NCI-H1105 (cell line): ENCODE results near the gene MANF.

Experiments used
- DNase-seq: peaks from one replicate; lab custom pipeline; 2025; lab: John Stamatoyannopoulos, UW

Gene MANF

DNA sequence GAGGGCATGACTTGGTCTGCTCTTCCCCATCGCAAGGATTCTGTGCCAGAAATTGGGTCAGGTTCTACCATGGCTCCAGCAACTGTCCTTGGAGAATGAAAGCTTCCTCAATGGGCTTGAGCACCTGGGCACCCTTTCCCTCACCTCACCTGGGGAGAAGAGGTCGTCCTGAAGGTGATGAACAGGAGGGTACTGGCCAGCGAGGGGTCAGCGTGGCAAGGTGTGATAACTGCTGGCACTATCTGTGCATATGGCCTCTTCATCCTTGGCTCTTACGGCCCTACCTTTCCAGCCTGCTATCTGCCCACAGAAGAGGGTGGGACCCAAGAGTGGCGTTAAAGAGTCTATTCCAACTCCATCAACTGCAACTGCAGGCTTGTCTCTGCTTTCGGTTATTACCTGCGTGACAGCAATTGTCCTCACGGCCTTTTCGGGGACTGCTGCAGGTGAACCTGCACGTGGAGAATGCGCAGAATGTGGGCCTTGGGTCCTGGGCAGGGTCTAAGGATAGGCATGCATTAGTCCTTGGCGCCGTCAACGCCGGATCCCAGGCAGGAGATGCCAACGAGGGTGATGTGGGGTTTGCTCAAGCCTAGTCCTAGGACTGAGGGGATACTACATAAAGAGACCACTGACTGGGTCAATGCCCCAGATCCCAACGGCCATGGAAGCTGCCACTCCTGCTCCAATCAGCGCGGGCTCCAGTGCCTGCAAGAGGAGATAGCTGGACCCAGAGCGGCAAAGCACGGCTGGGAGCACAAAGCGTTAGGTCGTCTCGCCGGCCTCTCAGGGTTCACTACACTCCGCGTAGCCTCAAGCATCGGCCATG is 5.4 kb downstream of the MANF start:
- no peak for DNase-seq

DNA sequence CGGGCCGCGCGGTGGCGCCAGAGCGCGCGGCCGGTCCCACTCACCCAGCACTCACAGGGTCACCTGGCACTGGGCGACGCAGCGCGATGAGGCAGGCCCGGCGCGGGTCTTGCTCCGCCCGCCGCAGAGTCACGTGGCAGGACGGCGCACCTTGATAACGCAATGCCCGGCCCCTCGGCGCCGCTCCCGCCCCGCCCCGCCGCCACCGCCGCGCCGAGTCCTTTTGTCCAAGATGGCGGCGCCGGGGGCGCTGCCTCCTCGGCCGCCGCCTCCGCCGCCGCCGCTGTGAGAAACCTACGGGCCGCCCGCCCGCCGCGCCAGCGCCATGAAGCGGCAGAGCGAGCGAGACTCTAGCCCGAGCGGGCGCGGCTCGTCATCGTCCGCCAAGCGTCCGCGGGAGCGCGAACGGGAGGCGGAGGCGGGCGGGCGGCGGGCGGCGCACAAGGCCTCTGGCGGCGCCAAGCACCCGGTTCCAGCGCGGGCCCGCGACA is 6.0 kb downstream of the MANF start, which contains the start of gene RBM15B:
Gene RBM15B (plus strand): TSS at position 211 of the 491 bp plus-strand sequence. CDS start 115 bp downstream, at position 326.
- peak; percentile 81 for DNase-seq

DNA sequence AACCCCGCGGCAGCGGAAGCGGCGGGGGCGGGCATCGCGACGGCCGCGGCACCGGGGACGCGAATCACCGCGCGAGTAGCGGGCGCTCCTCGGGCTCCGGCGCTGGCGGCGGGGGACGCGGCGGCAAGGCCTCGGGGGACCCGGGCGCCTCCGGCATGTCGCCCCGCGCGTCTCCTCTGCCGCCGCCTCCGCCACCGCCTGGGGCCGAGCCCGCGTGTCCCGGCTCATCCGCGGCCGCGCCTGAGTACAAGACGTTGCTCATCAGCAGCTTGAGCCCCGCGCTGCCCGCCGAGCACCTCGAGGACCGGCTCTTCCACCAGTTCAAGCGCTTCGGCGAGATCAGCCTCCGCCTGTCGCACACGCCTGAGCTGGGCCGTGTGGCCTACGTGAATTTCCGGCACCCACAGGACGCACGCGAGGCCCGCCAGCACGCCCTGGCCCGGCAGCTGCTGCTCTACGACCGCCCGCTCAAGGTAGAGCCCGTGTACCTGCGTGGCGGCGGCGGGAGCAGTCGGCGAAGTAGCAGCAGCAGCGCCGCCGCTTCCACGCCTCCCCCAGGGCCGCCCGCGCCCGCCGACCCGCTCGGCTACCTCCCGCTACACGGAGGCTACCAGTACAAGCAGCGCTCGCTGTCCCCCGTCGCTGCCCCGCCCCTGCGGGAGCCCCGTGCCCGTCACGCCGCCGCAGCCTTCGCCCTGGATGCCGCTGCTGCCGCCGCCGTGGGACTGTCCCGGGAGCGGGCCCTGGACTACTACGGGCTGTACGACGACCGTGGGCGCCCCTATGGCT is 6.7 kb downstream of the MANF start:
- DNase-seq: no peak

GRCh38 chr3:51392355-51393133 is 7.5 kb downstream of the MANF start:
- DNase-seq: no peak

GRCh38 chr3:51393134-51393495 is 8.0 kb downstream of the MANF start:
- no peak for DNase-seq

- no peak for DNase-seq
These were observed 8.5 kb downstream of the MANF start for GRCh38 chr3:51393564-51393963.

GRCh38 chr3:51394541-51394940 is 9.4 kb downstream of the MANF start:
- DNase-seq: no peak

- DNase-seq: no peak
These were observed 10.6 kb downstream of the MANF start for GRCh38 chr3:51395493-51396213.

GRCh38 chr3:51396401-51396800 is 11.3 kb downstream of the MANF start:
- DNase-seq: no peak

- DNase-seq: no peak
These were observed 12.3 kb downstream of the MANF start for GRCh38 chr3:51397392-51397791.

- no peak for DNase-seq
These were observed 13.7 kb downstream of the MANF start for GRCh38 chr3:51398595-51399310.

GRCh38 chr3:51400166-51400565 is 15.1 kb downstream of the MANF start:
- no peak for DNase-seq

DNA sequence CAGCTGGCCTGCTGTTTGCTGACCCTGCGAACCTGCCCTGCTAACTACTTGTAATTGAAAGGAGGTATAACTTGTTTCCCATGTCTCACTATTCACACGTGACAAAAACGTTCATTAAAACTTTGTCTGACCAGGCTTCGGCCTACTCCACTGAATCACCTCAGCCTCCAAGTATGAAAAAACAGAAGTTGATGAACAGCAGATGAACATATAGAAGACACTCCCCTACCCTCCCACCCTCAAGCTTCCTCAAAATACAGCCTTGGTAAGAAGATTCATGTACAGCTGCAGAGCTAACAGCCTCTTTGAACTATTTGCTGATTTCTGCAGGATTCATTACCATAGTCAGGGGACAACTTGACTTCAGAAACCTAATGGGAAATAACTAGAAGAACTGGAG is 16.6 kb downstream of the MANF start:
- no peak for DNase-seq

- DNase-seq: no peak
These were observed 18.6 kb downstream of the MANF start for GRCh38 chr3:51403675-51404074.

DNA sequence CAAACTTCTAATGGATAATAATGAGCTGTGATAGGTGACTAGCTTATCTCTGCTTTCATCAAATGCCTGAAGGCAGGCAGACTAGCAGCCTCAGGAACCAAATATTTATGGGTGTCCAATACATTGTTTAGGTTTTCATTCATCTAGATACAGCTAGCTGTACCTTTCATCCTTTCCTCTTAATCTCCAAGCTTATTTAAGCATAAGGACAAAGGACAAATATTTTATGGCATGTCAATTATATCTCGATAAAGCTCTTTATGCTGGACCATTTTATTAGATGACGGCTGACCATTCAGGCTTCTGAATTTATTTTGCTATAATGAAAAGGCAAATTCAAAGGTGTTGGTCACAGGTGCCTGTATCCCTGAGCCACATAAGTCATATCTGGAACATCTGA is 22.9 kb downstream of the MANF start:
- DNase-seq: no peak

DNA sequence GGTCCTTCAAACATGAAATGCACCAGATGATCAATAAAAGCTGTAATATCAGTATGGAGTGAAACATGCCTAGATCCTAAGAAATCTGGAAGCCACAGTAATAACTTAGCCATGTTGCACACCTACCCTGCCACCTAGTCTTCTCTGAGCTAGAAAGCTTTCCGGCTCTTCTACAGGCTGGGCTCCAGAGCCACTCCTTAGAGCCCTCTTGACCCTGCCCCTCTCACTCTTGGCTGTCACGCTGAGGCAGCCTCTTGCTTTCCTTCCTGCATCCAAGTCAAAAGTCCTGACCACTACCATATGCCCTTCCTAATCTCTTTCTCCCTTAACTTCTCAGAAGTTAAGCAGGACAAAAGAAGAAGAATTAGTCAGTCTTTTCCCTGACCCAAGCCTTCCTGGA is 23.7 kb downstream of the MANF start:
- no peak for DNase-seq

DNA sequence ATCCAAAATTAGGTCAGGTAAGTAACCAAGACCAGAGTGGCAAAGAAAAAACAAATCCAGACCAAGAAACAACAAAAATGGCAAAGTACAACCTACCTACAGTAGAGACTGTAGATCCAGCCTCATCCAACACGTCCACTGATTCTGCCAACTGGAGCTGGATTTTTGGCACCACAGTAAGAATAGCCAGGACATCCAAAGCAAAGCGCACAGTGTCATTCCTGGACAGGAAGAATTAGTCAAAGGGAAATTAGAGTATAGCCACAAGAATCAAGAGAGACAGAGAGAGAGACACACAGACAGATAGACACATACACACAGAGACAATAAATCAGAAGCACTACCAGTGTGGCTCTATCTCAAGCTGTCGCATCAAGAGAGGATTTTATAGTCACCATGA is 37.1 kb downstream of the MANF start:
- DNase-seq: no peak

- DNase-seq: no peak
These were observed 41.8 kb downstream of the MANF start for GRCh38 chr3:51426921-51427320.

DNA sequence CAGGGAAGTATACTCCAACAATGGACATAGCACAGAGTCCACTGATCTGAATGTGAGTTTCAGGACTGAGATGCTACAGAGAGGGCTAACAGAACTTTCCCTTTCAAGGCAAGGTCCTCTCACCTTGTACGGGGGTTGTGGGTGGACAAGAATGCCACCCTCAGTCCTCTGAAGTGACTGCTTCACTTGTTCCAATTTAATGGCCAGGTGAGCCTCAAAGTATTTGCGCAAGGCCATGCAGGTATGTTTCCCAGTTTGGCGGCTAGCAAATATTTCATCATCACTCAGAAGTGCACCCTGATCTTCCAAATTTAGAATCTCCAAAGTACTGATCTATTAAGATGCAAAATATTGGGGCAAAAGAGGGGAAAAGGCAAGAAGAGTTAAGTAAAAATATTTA is 44.0 kb downstream of the MANF start:
- no peak for DNase-seq

GRCh38 chr3:51434110-51434509 is 49.0 kb downstream of the MANF start:
- no peak for DNase-seq

GRCh38 chr3:51434746-51435327 is 49.7 kb downstream of the MANF start:
- DNase-seq: peak; percentile 11
